ENCODE results near the gene ALOX5.

DNA sequence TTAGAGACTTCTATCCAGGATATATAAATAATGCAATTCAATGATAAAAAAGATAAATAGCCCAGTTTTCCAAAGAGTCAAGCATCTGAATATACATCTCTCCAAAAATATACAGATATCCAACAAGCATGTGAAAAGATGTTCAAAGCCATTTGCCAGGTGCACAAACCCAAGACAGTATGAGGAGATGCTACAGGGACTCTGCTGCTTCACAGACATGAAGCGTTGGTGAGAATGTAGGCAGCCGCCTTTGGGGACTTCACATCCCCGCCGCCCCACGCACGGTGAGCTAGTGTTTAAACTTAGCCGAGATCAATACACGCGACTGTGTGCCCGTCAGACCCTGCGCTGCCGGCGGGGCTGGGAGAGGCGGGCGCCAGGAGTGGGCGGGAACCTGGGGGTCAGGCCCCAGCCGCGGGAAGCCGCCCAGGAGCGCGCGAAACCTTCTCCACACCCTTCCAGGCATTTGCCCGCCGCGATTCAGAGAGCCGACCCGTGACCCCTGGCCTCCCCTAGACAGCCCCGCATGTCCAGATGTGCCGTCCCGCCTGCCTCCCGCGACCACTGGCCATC lies 927 bp upstream of the ALOX5 start:
- TF ChIP-seq, protein P1, sequence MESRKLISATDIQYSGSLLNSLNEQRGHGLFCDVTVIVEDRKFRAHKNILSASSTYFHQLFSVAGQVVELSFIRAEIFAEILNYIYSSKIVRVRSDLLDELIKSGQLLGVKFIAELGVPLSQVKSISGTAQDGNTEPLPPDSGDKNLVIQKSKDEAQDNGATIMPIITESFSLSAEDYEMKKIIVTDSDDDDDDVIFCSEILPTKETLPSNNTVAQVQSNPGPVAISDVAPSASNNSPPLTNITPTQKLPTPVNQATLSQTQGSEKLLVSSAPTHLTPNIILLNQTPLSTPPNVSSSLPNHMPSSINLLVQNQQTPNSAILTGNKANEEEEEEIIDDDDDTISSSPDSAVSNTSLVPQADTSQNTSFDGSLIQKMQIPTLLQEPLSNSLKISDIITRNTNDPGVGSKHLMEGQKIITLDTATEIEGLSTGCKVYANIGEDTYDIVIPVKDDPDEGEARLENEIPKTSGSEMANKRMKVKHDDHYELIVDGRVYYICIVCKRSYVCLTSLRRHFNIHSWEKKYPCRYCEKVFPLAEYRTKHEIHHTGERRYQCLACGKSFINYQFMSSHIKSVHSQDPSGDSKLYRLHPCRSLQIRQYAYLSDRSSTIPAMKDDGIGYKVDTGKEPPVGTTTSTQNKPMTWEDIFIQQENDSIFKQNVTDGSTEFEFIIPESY (IDR thresholded peaks at IDR 0.05) = no peak
- TF ChIP-seq, protein P2, sequence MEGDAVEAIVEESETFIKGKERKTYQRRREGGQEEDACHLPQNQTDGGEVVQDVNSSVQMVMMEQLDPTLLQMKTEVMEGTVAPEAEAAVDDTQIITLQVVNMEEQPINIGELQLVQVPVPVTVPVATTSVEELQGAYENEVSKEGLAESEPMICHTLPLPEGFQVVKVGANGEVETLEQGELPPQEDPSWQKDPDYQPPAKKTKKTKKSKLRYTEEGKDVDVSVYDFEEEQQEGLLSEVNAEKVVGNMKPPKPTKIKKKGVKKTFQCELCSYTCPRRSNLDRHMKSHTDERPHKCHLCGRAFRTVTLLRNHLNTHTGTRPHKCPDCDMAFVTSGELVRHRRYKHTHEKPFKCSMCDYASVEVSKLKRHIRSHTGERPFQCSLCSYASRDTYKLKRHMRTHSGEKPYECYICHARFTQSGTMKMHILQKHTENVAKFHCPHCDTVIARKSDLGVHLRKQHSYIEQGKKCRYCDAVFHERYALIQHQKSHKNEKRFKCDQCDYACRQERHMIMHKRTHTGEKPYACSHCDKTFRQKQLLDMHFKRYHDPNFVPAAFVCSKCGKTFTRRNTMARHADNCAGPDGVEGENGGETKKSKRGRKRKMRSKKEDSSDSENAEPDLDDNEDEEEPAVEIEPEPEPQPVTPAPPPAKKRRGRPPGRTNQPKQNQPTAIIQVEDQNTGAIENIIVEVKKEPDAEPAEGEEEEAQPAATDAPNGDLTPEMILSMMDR (IDR thresholded peaks at IDR 0.05; ENCODE audit: low read depth, low read length, missing input control) = no peak
